Trophoblast cell (in vitro differentiated cells and primary cell): ENCODE results near the gene MAML3.

ENCODE experiments used
- DNase-seq, 2 donors: peaks; one replicate each; pipeline ENCODE4 v3.0.0-alpha.2; 2016
- H2AFZ ChIP-seq: 2 replicates; pipeline ENCODE4 v1.6.1; 2013; ENCODE audit warnings: low read length, moderate library complexity, mild to moderate bottlenecking; ENCODE audit not compliant: insufficient read depth, poor library complexity
- H2AK5ac ChIP-seq: 2 replicates; pipeline ENCODE4 v1.6.1; 2013; ENCODE audit warnings: mild to moderate bottlenecking, low read length
- H2BK120ac ChIP-seq: 2 replicates; pipeline ENCODE4 v1.6.1; 2013; ENCODE audit warnings: low read length, mild to moderate bottlenecking, moderate library complexity; ENCODE audit not compliant: insufficient read depth, poor library complexity
- H2BK12ac ChIP-seq: 2 replicates; pipeline ENCODE4 v1.6.1; 2013; ENCODE audit warnings: mild to moderate bottlenecking, low read length, moderate library complexity
- H2BK5ac ChIP-seq: 2 replicates; pipeline ENCODE4 v1.6.1; 2013; ENCODE audit warnings: low read length, low read depth, moderate library complexity, mild to moderate bottlenecking; ENCODE audit not compliant: poor library complexity
- H3K14ac ChIP-seq: 2 replicates; pipeline ENCODE4 v1.6.1; 2013; ENCODE audit warnings: mild to moderate bottlenecking, low read length
- H3K18ac ChIP-seq: 2 replicates; pipeline ENCODE4 v1.6.1; 2013; ENCODE audit warnings: mild to moderate bottlenecking, low read length
- H3K23ac ChIP-seq: 2 replicates; pipeline ENCODE4 v1.6.1; 2013; ENCODE audit warnings: low read length
- H3K27ac ChIP-seq: 2 replicates; pipeline ENCODE4 v1.5.1; 2013; ENCODE audit warnings: low read depth, mild to moderate bottlenecking, inconsistent platforms, low read length, moderate library complexity
- H3K27me3 ChIP-seq: 2 replicates; pipeline ENCODE4 v1.6.1; 2013; ENCODE audit warnings: inconsistent platforms, mild to moderate bottlenecking, low read length, moderate library complexity; ENCODE audit not compliant: insufficient read depth
- H3K36me3 ChIP-seq, 2 experiments: 1 replicate in 1 of 2; 2 replicates in 1 of 2; pipeline ENCODE4 v1.6.1; 2013; ENCODE audit warnings: low read length in 2 of 2, mild to moderate bottlenecking in 2 of 2, moderate library complexity in 1 of 2; ENCODE audit not compliant: insufficient read depth in 2 of 2, control insufficient read depth in 1 of 2
- H3K4ac ChIP-seq: 2 replicates; pipeline ENCODE4 v1.6.1; 2013; ENCODE audit warnings: low read depth, mild to moderate bottlenecking, low read length, moderate library complexity
- H3K4me1 ChIP-seq, 2 experiments: 1 replicate in 1 of 2; 2 replicates in 1 of 2; pipeline ENCODE4 v1.6.1; 2013; ENCODE audit warnings: low read length in 2 of 2, mild to moderate bottlenecking in 2 of 2, moderate library complexity in 1 of 2; ENCODE audit not compliant: insufficient read depth in 2 of 2, control insufficient read depth in 1 of 2
- H3K4me2 ChIP-seq: 2 replicates; pipeline ENCODE4 v1.6.1; 2013; ENCODE audit warnings: inconsistent platforms, mild to moderate bottlenecking, low read length, moderate library complexity
- H3K4me3 ChIP-seq: 2 replicates; pipeline ENCODE4 v1.5.1; 2013; ENCODE audit warnings: mild to moderate bottlenecking, low read depth, low read length, inconsistent platforms
- H3K79me1 ChIP-seq: one replicate; pipeline ENCODE4 v1.6.1; 2013; ENCODE audit warnings: low read length
- H3K79me2 ChIP-seq: 2 replicates; pipeline ENCODE4 v1.6.1; 2013; ENCODE audit warnings: low read length, mild to moderate bottlenecking; ENCODE audit not compliant: control insufficient read depth, insufficient read depth, poor library complexity
- H3K9ac ChIP-seq: 2 replicates; pipeline ENCODE4 v1.6.1; 2013; ENCODE audit warnings: mild to moderate bottlenecking, low read length
- H3K9me3 ChIP-seq: 2 replicates; pipeline ENCODE4 v1.6.1; 2013; ENCODE audit warnings: low read depth, mild to moderate bottlenecking, control low read depth, inconsistent platforms, low read length; ENCODE audit not compliant: insufficient read depth
- H4K12ac ChIP-seq: 2 replicates; pipeline ENCODE4 v1.6.1; 2013; ENCODE audit warnings: low read depth, mild to moderate bottlenecking, low read length, moderate library complexity
- H4K8ac ChIP-seq: 2 replicates; pipeline ENCODE4 v1.6.1; 2013; ENCODE audit warnings: low read depth, mild to moderate bottlenecking, low read length, moderate library complexity
- H4K91ac ChIP-seq: one replicate; pipeline ENCODE4 v1.6.1; 2013; ENCODE audit warnings: low read depth, mild to moderate bottlenecking, low read length, moderate library complexity
- WGBS: extraction: QIAGEN DNeasy Blood & Tissue Kit; methylation state at CpG from one replicate; pipeline ENCODE4 v1.1.7; 2013; ENCODE audit warnings: missing lambda C conversion rate; ENCODE audit not compliant: insufficient read length, insufficient coverage; ENCODE audit errors: extremely low coverage; 5-methylcytosine and 5-hydroxymethylcytosine counted together

The MAML3 gene

GRCh38 chr4:140185412-140186081, 31.6 kb upstream of the MAML3 start:
- H3K14ac ChIP-seq: no peak overlapping the region
- H3K4me2 ChIP-seq: no peak overlapping the region
- no peak overlapping the region for H4K12ac ChIP-seq
- H3K18ac ChIP-seq: no peak overlapping the region
- no peaks in the 10 kb centered on the region for H3K36me3 ChIP-seq
- H3K4me1 ChIP-seq: no peaks in the 10 kb centered on the region
- H2AK5ac ChIP-seq: no peak overlapping the region
- H3K9ac ChIP-seq: no peak overlapping the region
- H3K4me3 ChIP-seq: no peak overlapping the region
- H3K79me1 ChIP-seq: no peaks in the 10 kb centered on the region
- H2BK5ac ChIP-seq: no peak overlapping the region
- DNase-seq: no peak
- no peaks in the 10 kb centered on the region for H3K79me2 ChIP-seq
- no peak overlapping the region for H3K27ac ChIP-seq
- no peak overlapping the region for H2BK120ac ChIP-seq
- no peak overlapping the region for H4K91ac ChIP-seq
- H4K8ac ChIP-seq: no peak overlapping the region
- WGBS: no CpG with 5 or more reads among the region's 3 CpGs
- no peak overlapping the region for H3K23ac ChIP-seq
- H3K9me3 ChIP-seq: no peaks in the 10 kb centered on the region
- no peaks in the 10 kb centered on the region for H3K27me3 ChIP-seq
- H3K4ac ChIP-seq: no peak overlapping the region
- H2AFZ ChIP-seq: no peak overlapping the region
- H2BK12ac ChIP-seq: no peak overlapping the region

GRCh38 chr4:140183270-140183669, 29.3 kb upstream of the MAML3 start:
- H4K8ac ChIP-seq: no peak overlapping the region
- WGBS: no CpG with 5 or more reads among the region's 2 CpGs
- H3K4me1 ChIP-seq: no peaks in the 10 kb centered on the region
- H3K9me3 ChIP-seq: no peaks in the 10 kb centered on the region
- no peaks in the 10 kb centered on the region for H3K27me3 ChIP-seq
- no peak overlapping the region for H4K12ac ChIP-seq
- H3K23ac ChIP-seq: no peak overlapping the region
- H3K27ac ChIP-seq: no peak overlapping the region
- no peak for DNase-seq
- no peak overlapping the region for H4K91ac ChIP-seq
- no peaks in the 10 kb centered on the region for H3K79me1 ChIP-seq
- H3K36me3 ChIP-seq: no peaks in the 10 kb centered on the region
- H2BK5ac ChIP-seq: no peak overlapping the region
- no peak overlapping the region for H2AK5ac ChIP-seq
- no peak overlapping the region for H3K4ac ChIP-seq
- no peak overlapping the region for H3K18ac ChIP-seq
- no peaks in the 10 kb centered on the region for H3K79me2 ChIP-seq
- no peak overlapping the region for H2AFZ ChIP-seq
- no peak overlapping the region for H3K4me2 ChIP-seq
- no peak overlapping the region for H2BK12ac ChIP-seq
- no peak overlapping the region for H2BK120ac ChIP-seq
- no peak overlapping the region for H3K9ac ChIP-seq
- no peak overlapping the region for H3K14ac ChIP-seq
- H3K4me3 ChIP-seq: no peak overlapping the region

- DNase-seq: no peak
- no peak overlapping the region for H3K4me2 ChIP-seq
- H4K91ac ChIP-seq: no peak overlapping the region
- H3K9me3 ChIP-seq: no peaks in the 10 kb centered on the region
- no peak overlapping the region for H3K27ac ChIP-seq
- no peak overlapping the region for H4K8ac ChIP-seq
- H2AFZ ChIP-seq: no peak overlapping the region
- H3K4me1 ChIP-seq: no peaks in the 10 kb centered on the region
- H2BK12ac ChIP-seq: no peak overlapping the region
- no peak overlapping the region for H2AK5ac ChIP-seq
- no peak overlapping the region for H3K14ac ChIP-seq
- no peak overlapping the region for H2BK120ac ChIP-seq
- H3K9ac ChIP-seq: no peak overlapping the region
- no peaks in the 10 kb centered on the region for H3K79me2 ChIP-seq
- no CpG with 5 or more reads among the region's 3 CpGs for WGBS
- H4K12ac ChIP-seq: no peak overlapping the region
- no peaks in the 10 kb centered on the region for H3K27me3 ChIP-seq
- no peak overlapping the region for H3K4ac ChIP-seq
- H3K18ac ChIP-seq: no peak overlapping the region
- no peak overlapping the region for H2BK5ac ChIP-seq
- no peak overlapping the region for H3K4me3 ChIP-seq
- H3K36me3 ChIP-seq: no peaks in the 10 kb centered on the region
- H3K79me1 ChIP-seq: no peaks in the 10 kb centered on the region
- H3K23ac ChIP-seq: no peak overlapping the region
Observed at GRCh38 chr4:140180577-140180976, 26.6 kb upstream of the MAML3 start.

- Histone ChIP-seq H3K27me3 (no peaks in the 10 kb centered on the region), H3K18ac (no peak overlapping the region), H3K4me2 (no peak overlapping the region), H4K12ac (no peak overlapping the region), H2AK5ac (no peak overlapping the region), H3K9me3 (no peaks in the 10 kb centered on the region), H3K4ac (no peak overlapping the region), H4K91ac (no peak overlapping the region), H3K4me3 (no peak overlapping the region), H3K79me2 (no peaks in the 10 kb centered on the region), H3K23ac (no peak overlapping the region), H3K27ac (no peak overlapping the region), H3K4me1 (no peaks in the 10 kb centered on the region), H3K36me3 (no peaks in the 10 kb centered on the region), H2AFZ (no peak overlapping the region), H2BK120ac (no peak overlapping the region), H2BK5ac (no peak overlapping the region), H3K79me1 (no peaks in the 10 kb centered on the region), H3K9ac (no peak overlapping the region), H4K8ac (no peak overlapping the region), H3K14ac (no peak overlapping the region), H2BK12ac (no peak overlapping the region)
- DNase-seq: peak in 1 of 2 donors; percentile 34
- no CpG with 5 or more reads among the region's 3 CpGs for WGBS
Observed at GRCh38 chr4:140176735-140177134, 22.8 kb upstream of the MAML3 start.
